GM23338 (cell line): ENCODE measurements around the gene SLC2A9. TPM values are rescaled to one million over a fixed set of nuclear protein-coding genes. Genes with fewer than 3 reads are reported as not detected.

Source experiments
- ATAC-seq: fragments of 200-7000 bp; cut with Tn5 transposase; 3 replicates; pipeline ENCODE4 v1.9.1; 2020
- DNase-seq: peaks from one replicate; pipeline ENCODE4 v3.0.0-alpha.2; 2015; ENCODE audit warnings: low spot score
- H2AFZ ChIP-seq: fragments of 200-600 bp; sonication (generic); 2 replicates; pipeline ENCODE4 v1.8.0; 2016; ENCODE audit warnings: antibody characterized with exemption, mild to moderate bottlenecking, moderate library complexity
- H3F3A ChIP-seq: fragments of 200-600 bp; sonication (generic); replicated peaks from 2 replicates; pipeline ENCODE4 v1.8.0; 2017; ENCODE audit warnings: antibody characterized with exemption, mixed run types, low read depth
- H3K27ac ChIP-seq: fragments of 200-600 bp; sonication (generic); 2 replicates; pipeline ENCODE4 v1.6.1; 2016; ENCODE audit warnings: low read depth
- H3K27me3 ChIP-seq: fragments of 200-600 bp; sonication (generic); 2 replicates; pipeline ENCODE4 v1.8.0; 2016; ENCODE audit warnings: mild to moderate bottlenecking, mixed run types, moderate library complexity; ENCODE audit not compliant: insufficient read depth
- H3K36me3 ChIP-seq: fragments of 200-600 bp; sonication (generic); 2 replicates; pipeline ENCODE4 v1.8.0; 2016; ENCODE audit warnings: mild to moderate bottlenecking; ENCODE audit not compliant: insufficient read depth
- H3K4me1 ChIP-seq: fragments of 200-600 bp; sonication (generic); 2 replicates; pipeline ENCODE4 v1.8.0; 2016; ENCODE audit warnings: mild to moderate bottlenecking, moderate library complexity; ENCODE audit not compliant: insufficient read depth
- H3K4me2 ChIP-seq: fragments of 200-600 bp; sonication (generic); 2 replicates; pipeline ENCODE4 v1.7.1; 2017; ENCODE audit warnings: mixed run types
- H3K4me3 ChIP-seq: fragments of 200-600 bp; sonication (generic); 2 replicates; pipeline ENCODE4 v1.6.1; 2016; ENCODE audit warnings: mixed run types
- H3K79me2 ChIP-seq: fragments of 200-600 bp; sonication (generic); replicated peaks from 2 replicates; pipeline ENCODE4 v1.8.0; 2017; ENCODE audit warnings: mild to moderate bottlenecking; ENCODE audit not compliant: insufficient read depth
- H3K9me2 ChIP-seq: fragments of 200-600 bp; sonication (generic); 2 replicates; pipeline ENCODE4 v1.8.0; 2017; ENCODE audit not compliant: insufficient read depth
- H4K20me1 ChIP-seq: fragments of 200-600 bp; sonication (generic); replicated peaks from 2 replicates; pipeline ENCODE4 v1.8.0; 2017; ENCODE audit warnings: mild to moderate bottlenecking; ENCODE audit not compliant: insufficient read depth
- H3K27ac Mint-ChIP-seq: 2 replicates; pipeline ENCODE4 v1.8.0; 2020; ENCODE audit warnings: inconsistent platforms, mild to moderate bottlenecking, moderate library complexity, mixed read lengths
- H3K27me3 Mint-ChIP-seq: 3 replicates; pipeline ENCODE4 v1.8.0; 2022; ENCODE audit warnings: low read depth, mild to moderate bottlenecking, moderate library complexity, mixed read lengths, inconsistent platforms; ENCODE audit not compliant: insufficient read depth, poor library complexity
- H3K36me3 Mint-ChIP-seq: 3 replicates; pipeline ENCODE4 v1.8.0; 2021; ENCODE audit warnings: low read depth, mild to moderate bottlenecking, inconsistent platforms, moderate library complexity, mixed read lengths
- H3K4me1 Mint-ChIP-seq: 3 replicates; pipeline ENCODE4 v1.8.0; 2020; ENCODE audit warnings: mild to moderate bottlenecking, inconsistent platforms, mixed read lengths
- H3K4me3 Mint-ChIP-seq: 3 replicates; pipeline ENCODE4 v1.8.0; 2021; ENCODE audit warnings: moderate library complexity, mild to moderate bottlenecking, inconsistent platforms, mixed read lengths
- H3K9me3 Mint-ChIP-seq: 3 replicates; pipeline ENCODE4 v1.8.0; 2020; ENCODE audit warnings: moderate library complexity, mild to moderate bottlenecking, inconsistent platforms, mixed read lengths
- ETS1 ChIP-seq: IDR thresholded peaks from 2 replicates; pipeline ENCODE4 v1.6.1; 2016; ENCODE audit warnings: antibody characterized with exemption
- EZH2phosphoT487 ChIP-seq: fragments of 200-600 bp; sonication (generic); IDR thresholded peaks from one replicate; pipeline ENCODE4 v1.8.1; 2018; ENCODE audit warnings: antibody characterized with exemption; ENCODE audit not compliant: unreplicated experiment
- JUNB ChIP-seq: IDR thresholded peaks from one replicate; pipeline ENCODE4 v1.6.1; 2016; ENCODE audit warnings: antibody characterized with exemption; ENCODE audit not compliant: unreplicated experiment
- NANOG ChIP-seq: IDR thresholded peaks from 2 replicates; pipeline ENCODE4 v1.6.1; 2016; ENCODE audit warnings: antibody characterized with exemption, borderline replicate concordance
- POLR2AphosphoS5 ChIP-seq: IDR thresholded peaks from 2 replicates; pipeline ENCODE4 v1.6.1; 2016; ENCODE audit warnings: antibody characterized with exemption, low read depth
- REST ChIP-seq: IDR thresholded peaks from one replicate; pipeline ENCODE4 v1.6.1; 2018; ENCODE audit warnings: antibody characterized with exemption; ENCODE audit not compliant: unreplicated experiment
- STAT1 ChIP-seq: IDR thresholded peaks from one replicate; pipeline ENCODE4 v1.6.1; 2016; ENCODE audit warnings: antibody characterized with exemption; ENCODE audit not compliant: unreplicated experiment
- ZNF331 ChIP-seq: fragments of 250-450 bp; sonication (Bioruptor Pico); IDR thresholded peaks from 2 replicates; pipeline ENCODE4 v1.5.0; 2020; ENCODE audit warnings: low read depth, mild to moderate bottlenecking, moderate library complexity
- ZNF462 ChIP-seq: fragments of 250-450 bp; sonication (Bioruptor Pico); IDR thresholded peaks from 2 replicates; pipeline ENCODE4 v1.5.0; 2020; ENCODE audit warnings: mild to moderate bottlenecking, moderate library complexity
- polyA plus RNA-seq: library from polyadenylated mRNA; unstranded; fragments of >200 nt; fragmentation: Nextera tagmentation; extraction: Ambion mirVana; gene quantifications from 2 replicates; pipeline ENCODE4 v1.2.1, GENCODE V29; 2016
- total RNA-seq: library from RNA; depleted of rRNA; stranded (reverse); fragments of >200 nt; shearing (Covaris generic); gene quantifications from 2 replicates; pipeline ENCODE4 v1.2.3, GENCODE V29; 2014

Gene SLC2A9
- total and polyA plus RNA-seq, 2 experiments from 2014 or later, result 0.21 to 0.40 TPM

GRCh38 chr4:9859810-9860209 is 161.5 kb downstream of the SLC2A9 start:
- no peaks in the 10 kb centered on the region for H3K4me1 Mint-ChIP-seq
- no peak overlapping the region for H3K27ac Mint-ChIP-seq
- ATAC-seq, result no peak
- DNase-seq, result no peak
- H3K9me3 Mint-ChIP-seq, result peaks cover 18% of the 10 kb centered on the region; the same call in 2 of the 3 replicates
- H3K27me3 Mint-ChIP-seq, result peaks cover 3% of the 10 kb centered on the region
- H3K36me3 Mint-ChIP-seq, result peaks cover 3% of the 10 kb centered on the region; the same call in 1 of the 3 replicates
- H3K79me2 ChIP-seq, result no peaks in the 10 kb centered on the region
- H3K4me3 Mint-ChIP-seq, result no peak overlapping the region
- H3K9me2 ChIP-seq, result no peaks in the 10 kb centered on the region
- H3K27me3 ChIP-seq, result no peaks in the 10 kb centered on the region
- TF ChIP-seq POLR2AphosphoS5 (no peak), ZNF331 (CRISPR knock-in tag) (peak; percentile 74), ETS1 (no peak), ZNF462 (no peak), JUNB (no peak)
- no peaks in the 10 kb centered on the region for H3K36me3 ChIP-seq
- H3F3A ChIP-seq, result no peaks in the 10 kb centered on the region
- H3K27ac ChIP-seq, result no peak overlapping the region
- no peak overlapping the region for H2AFZ ChIP-seq
- no peak overlapping the region for H3K4me2 ChIP-seq
- H4K20me1 ChIP-seq, result no peaks in the 10 kb centered on the region
- H3K4me3 ChIP-seq, result no peak overlapping the region
- H3K4me1 ChIP-seq, result no peaks in the 10 kb centered on the region

- H3K4me1 ChIP-seq, result no peaks in the 10 kb centered on the region
- H3K9me3 Mint-ChIP-seq, result no peaks in the 10 kb centered on the region
- H4K20me1 ChIP-seq, result no peaks in the 10 kb centered on the region
- H3K79me2 ChIP-seq, result no peaks in the 10 kb centered on the region
- H3K27ac Mint-ChIP-seq, result no peak overlapping the region
- H3K27me3 Mint-ChIP-seq, result peaks cover 3% of the 10 kb centered on the region
- H3K36me3 Mint-ChIP-seq, result no peaks in the 10 kb centered on the region
- peaks cover 14% of the 10 kb centered on the region for H3K9me2 ChIP-seq
- no peaks in the 10 kb centered on the region for H3K36me3 ChIP-seq
- H3K4me3 ChIP-seq, result no peak overlapping the region
- H3K4me2 ChIP-seq, result no peak overlapping the region
- DNase-seq (no peak), ATAC-seq (no peak)
- H3K4me3 Mint-ChIP-seq, result no peak overlapping the region
- H3K27me3 ChIP-seq, result no peaks in the 10 kb centered on the region
- no peak overlapping the region for H3K27ac ChIP-seq
- H3K4me1 Mint-ChIP-seq, result no peaks in the 10 kb centered on the region; the same call in 2 of the 3 replicates
- no peak overlapping the region for H2AFZ ChIP-seq
- no peaks in the 10 kb centered on the region for H3F3A ChIP-seq
- TF ChIP-seq NANOG (no peak), STAT1 (no peak), ETS1 (no peak), EZH2phosphoT487 (no peak), REST (no peak)
Observed at GRCh38 chr4:9849538-9849920, 171.8 kb downstream of the SLC2A9 start.
